ENCODE results near the gene KRTAP4-2. TPM values are rescaled to one million over a fixed set of nuclear protein-coding genes. Genes with fewer than 3 reads are reported as not detected.

KRTAP4-2 gene
- polyA plus RNA-seq, 1 experiment = not detected

DNA sequence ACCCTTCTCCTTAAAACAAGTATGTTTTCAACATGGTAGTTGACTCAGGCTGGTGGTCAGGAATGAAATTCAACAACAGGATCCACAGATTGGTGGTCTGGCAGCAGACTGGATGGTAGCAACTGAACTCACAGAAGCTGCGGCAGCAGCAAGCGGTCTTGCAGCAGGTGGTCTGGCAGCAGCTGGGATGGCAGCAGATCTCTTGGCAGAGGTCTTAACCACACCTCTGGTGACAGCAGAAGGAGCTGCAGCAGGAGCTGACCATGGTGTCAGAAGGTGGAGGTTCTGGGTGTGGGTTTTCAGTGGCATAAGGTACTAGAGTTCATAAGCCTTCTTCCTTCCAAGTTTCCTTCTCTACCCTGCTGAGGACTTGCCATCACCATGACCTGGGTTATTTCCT lies 8.9 kb upstream of the KRTAP4-2 start:
- Histone ChIP-seq H3K4me3 (ENCODE audit: low read depth, low read length) (no peak overlapping the region), H3K27me3 (ENCODE audit: control insufficient read depth, insufficient read depth, low read length) (no peaks in the 10 kb centered on the region; the same call in 1 of the 2 replicates), H3K36me3 (ENCODE audit: control insufficient read depth, insufficient read depth, low read length) (no peaks in the 10 kb centered on the region)
- ChIA-PET CTCF (no interaction called here), POLR2A (no interaction called here)
- TF ChIP-seq, protein P1, sequence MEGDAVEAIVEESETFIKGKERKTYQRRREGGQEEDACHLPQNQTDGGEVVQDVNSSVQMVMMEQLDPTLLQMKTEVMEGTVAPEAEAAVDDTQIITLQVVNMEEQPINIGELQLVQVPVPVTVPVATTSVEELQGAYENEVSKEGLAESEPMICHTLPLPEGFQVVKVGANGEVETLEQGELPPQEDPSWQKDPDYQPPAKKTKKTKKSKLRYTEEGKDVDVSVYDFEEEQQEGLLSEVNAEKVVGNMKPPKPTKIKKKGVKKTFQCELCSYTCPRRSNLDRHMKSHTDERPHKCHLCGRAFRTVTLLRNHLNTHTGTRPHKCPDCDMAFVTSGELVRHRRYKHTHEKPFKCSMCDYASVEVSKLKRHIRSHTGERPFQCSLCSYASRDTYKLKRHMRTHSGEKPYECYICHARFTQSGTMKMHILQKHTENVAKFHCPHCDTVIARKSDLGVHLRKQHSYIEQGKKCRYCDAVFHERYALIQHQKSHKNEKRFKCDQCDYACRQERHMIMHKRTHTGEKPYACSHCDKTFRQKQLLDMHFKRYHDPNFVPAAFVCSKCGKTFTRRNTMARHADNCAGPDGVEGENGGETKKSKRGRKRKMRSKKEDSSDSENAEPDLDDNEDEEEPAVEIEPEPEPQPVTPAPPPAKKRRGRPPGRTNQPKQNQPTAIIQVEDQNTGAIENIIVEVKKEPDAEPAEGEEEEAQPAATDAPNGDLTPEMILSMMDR (IDR thresholded peaks at IDR 0.05; ENCODE audit: insufficient read depth, low read depth, low read length) = no peak
- no peak for DNase-seq (ENCODE audit: low read depth)

DNA sequence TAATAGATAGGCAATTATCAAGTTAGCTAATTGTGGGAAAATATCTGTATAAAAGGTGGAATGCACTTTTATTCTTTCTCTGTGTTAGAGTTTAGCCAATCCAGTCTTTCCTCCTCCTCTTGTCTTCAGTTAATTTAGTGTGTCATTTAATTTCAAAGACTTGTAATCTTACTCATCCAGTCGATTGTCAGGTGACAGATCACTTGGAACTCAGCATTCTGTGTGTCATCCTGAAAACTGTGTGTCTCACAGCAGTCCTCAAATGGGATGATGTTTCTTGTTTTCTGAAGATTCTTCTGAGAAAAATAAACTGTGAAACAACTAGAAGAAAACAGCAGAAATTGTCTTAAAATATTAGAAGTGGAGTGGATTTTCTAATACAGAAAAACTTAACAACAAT lies 7.0 kb upstream of the KRTAP4-2 start:
- TF ChIP-seq, protein P1 (IDR thresholded peaks at IDR 0.05; ENCODE audit: insufficient read depth, low read depth, low read length) = no peak

DNA sequence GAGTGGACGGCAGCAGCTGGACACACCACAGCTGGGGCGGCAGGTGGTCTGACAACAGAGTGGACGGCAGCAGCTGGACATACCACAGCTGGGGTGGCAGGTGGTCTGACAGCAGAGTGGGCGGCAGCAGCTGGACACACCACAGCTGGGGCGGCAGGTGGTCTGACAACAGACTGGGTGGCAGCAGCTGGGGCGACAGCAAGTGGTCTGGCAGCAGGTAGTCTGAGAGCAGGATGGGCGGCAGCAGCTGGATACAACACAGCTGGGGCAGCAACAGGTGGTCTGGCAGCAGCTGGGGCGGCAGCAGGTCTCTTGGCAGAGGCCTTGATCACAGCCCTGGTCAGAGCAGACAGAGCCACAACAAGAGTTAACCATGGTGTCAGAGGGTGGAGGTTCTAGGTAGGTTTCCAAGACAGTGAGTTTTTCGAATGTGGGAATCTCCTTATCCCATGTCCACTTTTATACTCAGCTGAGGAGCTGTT lies 6.5 kb upstream of the KRTAP4-2 start, which contains the start of gene KRTAP4-1:
KRTAP4-1 (minus strand) TSS at position 432 of the 482 bp plus-strand sequence; CDS start at position 375, 57 bp downstream.
- Histone ChIP-seq H3K36me3 (ENCODE audit: control insufficient read depth, insufficient read depth, low read length) (no peaks in the 10 kb centered on the region), H3K27me3 (ENCODE audit: control insufficient read depth, insufficient read depth, low read length) (no peaks in the 10 kb centered on the region; the same call in 1 of the 2 replicates), H3K4me3 (ENCODE audit: low read depth, low read length) (no peak within 1 kb of the TSS)
- CTCF ChIA-PET = no interaction called here
- no peak for DNase-seq (ENCODE audit: low read depth)
- TF ChIP-seq, protein P1 (IDR thresholded peaks at IDR 0.05; ENCODE audit: insufficient read depth, low read depth, low read length) = no peak
- POLR2A ChIA-PET = no interaction called here

More for the DNA sequence above, 7.0 kb upstream of the KRTAP4-2 start:
- Histone ChIP-seq H3K4me3 (ENCODE audit: low read depth, low read length) (no peak overlapping the region), H3K36me3 (ENCODE audit: control insufficient read depth, insufficient read depth, low read length) (no peaks in the 10 kb centered on the region), H3K27me3 (ENCODE audit: control insufficient read depth, insufficient read depth, low read length) (no peaks in the 10 kb centered on the region; the same call in 1 of the 2 replicates)
- POLR2A ChIA-PET = no interaction called here
- CTCF ChIA-PET = no interaction called here
- DNase-seq (ENCODE audit: low read depth) = no peak

DNA sequence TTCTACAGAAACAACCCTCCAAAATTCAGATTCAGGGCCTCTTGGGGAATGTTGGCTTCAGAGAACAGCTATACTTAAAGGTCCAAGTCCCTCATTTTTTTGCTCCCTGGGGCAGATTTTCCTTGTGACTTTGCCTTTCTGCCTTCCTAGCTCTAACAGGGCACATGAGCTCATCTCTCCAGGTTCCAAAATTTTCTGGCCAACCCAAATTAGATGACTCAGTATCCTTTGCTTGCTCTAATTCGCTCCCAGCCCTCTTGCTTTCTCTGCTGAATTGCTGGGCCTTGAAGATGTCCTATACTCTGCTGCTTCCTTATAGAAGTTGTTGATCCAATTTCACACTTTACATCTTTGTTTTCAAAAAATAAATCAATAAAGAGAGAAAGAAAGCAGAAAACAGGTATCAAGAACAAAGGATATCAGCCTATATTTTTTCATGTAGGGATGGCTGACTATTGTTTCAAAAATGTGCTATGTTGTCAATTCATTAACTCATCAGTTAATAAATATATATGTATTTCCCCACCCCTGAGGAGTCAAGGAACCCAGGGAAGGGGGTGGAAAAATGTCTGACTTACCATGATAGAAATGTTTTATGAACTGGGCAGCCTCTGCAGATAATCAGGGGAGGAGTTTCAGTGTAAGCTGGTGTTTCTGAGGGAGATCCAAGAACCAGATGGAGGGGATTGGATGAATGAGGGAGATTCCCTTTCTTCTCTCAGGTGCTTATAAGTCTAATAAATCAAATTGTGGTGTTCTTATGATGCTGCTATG lies 1.0 kb upstream of the KRTAP4-2 start:
- no peak for DNase-seq (ENCODE audit: low read depth)
- CTCF ChIA-PET = no interaction called here

DNA sequence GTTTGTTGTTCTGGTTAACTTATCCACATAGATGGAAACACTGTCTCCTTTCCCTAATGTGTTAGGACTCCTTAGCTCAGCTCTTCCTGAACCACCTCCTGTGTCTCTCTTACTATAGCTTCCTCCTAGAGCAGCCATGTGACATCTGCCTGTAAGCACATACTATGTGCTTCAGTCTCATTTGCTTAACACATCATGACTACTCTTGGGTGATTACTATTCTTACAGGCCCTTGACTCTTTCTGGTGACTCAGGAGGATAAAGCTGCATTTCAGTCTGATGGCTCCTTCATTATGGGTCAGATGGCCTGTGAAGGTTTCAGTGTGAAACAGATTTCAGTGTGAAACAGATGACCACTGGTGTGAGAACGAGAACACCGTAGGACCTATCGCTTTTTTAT lies 320 bp upstream of the KRTAP4-2 start:
- Histone ChIP-seq H3K4me3 (ENCODE audit: low read depth, low read length) (no peak overlapping the region), H3K36me3 (ENCODE audit: control insufficient read depth, insufficient read depth, low read length) (no peaks in the 10 kb centered on the region), H3K27me3 (ENCODE audit: control insufficient read depth, insufficient read depth, low read length) (no peaks in the 10 kb centered on the region)
- CTCF ChIA-PET = no interaction called here
- POLR2A ChIA-PET = no interaction called here
- DNase-seq (ENCODE audit: low read depth) = no peak
- TF ChIP-seq, protein P1 (IDR thresholded peaks at IDR 0.05; ENCODE audit: insufficient read depth, low read depth, low read length) = no peak

More for the DNA sequence above, 1.0 kb upstream of the KRTAP4-2 start:
- Histone ChIP-seq H3K27me3 (ENCODE audit: control insufficient read depth, insufficient read depth, low read length) (no peaks in the 10 kb centered on the region), H3K36me3 (ENCODE audit: control insufficient read depth, insufficient read depth, low read length) (no peaks in the 10 kb centered on the region), H3K4me3 (ENCODE audit: low read depth, low read length) (no peak overlapping the region)
- POLR2A ChIA-PET = no interaction called here
- TF ChIP-seq, protein P1 (IDR thresholded peaks at IDR 0.05; ENCODE audit: insufficient read depth, low read depth, low read length) = no peak

Data from BJ (cell line).